NCI-H1436 treated with DMSO at 0.1 percent for 48 hours (cell line): Measurements from ENCODE around the gene LRFN2.

ENCODE experiments used
- DNase-seq: peaks from one replicate; lab custom pipeline; 2025; lab: John Stamatoyannopoulos, UW

Gene LRFN2

DNA sequence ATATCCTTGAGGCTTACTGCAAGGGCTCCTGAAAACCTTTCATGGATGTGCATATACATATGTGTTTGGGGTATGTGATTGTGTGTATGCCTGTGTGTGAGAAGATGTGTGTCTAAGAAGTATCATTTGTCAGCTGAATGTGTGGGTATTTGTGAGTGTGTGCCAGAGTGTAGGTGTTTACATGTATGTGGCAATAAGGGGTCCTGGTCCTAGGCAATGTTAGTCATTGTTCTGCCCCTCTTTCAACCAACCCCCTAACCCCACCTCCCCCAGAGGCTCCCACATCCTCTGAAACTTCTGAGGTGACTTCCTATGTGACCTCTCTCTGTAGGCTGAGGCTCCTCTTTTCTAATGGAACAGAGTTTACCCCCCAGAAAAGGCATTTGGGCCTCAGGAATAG is 186.4 kb downstream of the LRFN2 start:
- no peak for DNase-seq

GRCh38 chr6:40399888-40400457 is 187.2 kb downstream of the LRFN2 start:
- no peak for DNase-seq

- DNase-seq: no peak
Observed at GRCh38 chr6:40398810-40399477, 188.2 kb downstream of the LRFN2 start.

- DNase-seq: no peak
Observed at GRCh38 chr6:40398034-40398691, 189.0 kb downstream of the LRFN2 start.

DNA sequence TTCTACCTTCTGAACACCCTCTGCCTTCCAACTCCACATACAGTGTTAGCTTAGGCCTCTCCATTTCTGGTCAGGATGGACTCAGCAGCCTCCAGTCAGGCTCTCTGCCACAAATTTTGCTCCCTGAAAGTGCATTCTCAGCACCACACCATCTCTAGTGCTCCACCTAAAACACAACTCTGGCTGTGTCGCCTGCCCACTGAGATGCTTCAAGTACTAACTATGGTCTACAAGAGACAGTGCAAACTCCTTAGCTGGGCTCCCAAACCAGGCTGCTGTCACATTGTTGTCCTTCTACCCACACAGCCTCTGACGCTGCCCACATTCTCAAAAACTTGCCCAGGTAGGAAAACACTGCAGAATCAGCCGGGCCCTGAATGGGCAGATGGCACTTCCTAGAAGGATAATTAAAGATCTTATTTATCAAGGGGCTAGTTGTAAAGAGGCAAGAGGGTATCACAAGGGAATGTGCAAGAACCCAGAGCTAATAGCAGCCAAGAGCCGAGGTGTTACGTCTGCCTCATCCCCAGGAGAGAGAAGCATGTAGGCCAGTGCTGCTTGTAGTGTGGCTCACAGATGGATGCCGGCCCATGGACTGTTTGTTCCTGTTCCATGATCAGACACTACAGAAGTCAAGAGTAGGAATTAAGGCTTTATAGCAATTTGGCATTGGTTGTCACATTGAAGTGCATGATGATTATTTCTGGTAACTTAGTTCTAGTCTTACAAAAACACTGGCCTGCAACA is 189.7 kb downstream of the LRFN2 start:
- DNase-seq: no peak

- DNase-seq: no peak
Observed at GRCh38 chr6:40395698-40396076, 191.5 kb downstream of the LRFN2 start.

GRCh38 chr6:40395066-40395697 is 192.0 kb downstream of the LRFN2 start:
- no peak for DNase-seq

DNA sequence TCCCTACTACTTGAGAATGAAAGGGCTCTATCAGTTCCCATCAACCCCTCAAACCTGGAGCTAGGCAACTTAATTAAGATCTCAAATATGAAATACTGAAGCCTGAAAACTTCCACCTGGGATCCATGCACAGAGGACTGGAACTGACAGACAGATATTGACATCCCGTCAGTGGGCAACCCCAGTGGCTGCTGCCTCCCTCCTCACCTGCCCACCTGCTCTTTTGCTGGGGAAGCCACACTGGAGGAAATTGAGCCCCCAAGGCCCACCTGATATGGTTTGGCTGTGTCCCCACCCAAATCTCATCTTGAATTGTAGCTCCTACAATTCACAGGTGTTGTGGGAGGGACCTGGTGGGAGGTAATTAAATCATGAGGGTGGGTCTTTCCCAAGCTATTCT is 192.8 kb downstream of the LRFN2 start:
- no peak for DNase-seq

DNA sequence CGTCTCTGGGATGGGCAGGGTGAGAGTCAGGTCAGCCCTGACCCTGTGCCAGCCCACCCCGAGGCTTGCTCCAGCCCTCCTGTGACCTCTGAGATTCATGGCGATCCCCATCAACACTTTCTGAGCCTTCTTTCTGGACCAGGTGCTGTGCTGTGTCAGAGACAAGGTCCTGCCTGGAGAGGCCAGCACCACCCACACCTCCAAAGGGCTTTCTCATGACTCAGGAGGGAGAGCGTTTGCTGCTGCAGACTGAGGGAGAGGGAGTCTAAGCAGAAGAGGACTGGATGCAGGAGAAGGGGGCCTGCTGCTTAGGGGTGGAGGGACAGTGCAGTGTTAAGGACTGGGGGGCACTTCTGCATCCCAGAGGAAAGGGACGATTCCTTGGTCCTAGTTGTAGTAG is 193.5 kb downstream of the LRFN2 start:
- no peak for DNase-seq

DNA sequence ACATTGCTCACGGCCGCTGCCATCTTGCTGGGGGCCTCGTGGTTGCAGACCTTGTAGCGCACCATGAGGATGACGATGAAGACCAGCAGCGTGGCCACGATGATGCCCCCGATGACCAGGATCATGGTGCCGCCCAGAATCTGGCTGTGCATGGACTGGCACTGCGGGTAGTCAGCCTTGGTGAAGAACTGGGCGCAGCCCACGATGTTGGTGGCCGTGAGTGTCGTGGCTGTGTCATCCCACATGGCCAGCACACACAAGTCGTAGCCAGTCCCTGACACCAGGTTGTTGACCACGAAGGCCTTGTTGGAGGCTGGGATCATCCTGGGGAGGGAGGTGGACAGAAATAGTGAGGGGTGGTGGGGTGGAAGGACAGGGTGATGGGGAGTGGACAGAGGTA is 194.6 kb downstream of the LRFN2 start:
- no peak for DNase-seq

DNA sequence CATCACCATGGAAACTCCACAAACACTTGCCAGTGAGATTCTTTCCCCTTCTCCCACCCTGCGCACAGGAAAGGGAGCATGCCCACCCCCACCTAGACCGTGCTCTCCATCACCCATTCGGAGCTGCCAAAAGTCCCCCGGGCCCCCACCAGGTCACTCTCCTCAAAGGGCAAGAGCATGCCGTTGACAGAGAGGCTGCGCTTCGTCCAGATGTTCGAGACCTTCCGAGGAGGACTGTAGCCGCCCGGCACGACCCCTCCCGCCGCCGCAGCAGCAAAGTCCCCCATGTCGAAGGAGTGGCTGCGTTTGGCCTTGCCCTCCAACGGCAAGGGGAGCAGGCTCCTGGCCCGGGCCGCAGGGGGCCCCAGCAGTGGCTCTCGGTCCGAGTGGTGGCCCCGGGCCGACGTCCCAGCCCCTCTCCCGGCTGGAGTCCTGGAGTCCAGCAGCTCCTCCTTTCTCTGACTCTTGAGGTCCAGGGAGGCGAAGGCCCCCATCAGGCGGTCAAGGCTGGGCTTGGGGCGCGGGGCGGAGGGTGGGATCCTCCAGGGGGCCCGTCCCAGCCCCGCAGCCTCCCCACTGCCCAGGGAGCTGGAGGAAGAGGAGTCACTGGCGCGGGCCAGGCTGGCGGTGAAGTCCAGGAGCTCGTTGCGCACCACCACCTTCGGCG is 195.2 kb downstream of the LRFN2 start:
- no peak for DNase-seq

GRCh38 chr6:40391086-40391485 is 196.1 kb downstream of the LRFN2 start:
- DNase-seq: no peak

DNA sequence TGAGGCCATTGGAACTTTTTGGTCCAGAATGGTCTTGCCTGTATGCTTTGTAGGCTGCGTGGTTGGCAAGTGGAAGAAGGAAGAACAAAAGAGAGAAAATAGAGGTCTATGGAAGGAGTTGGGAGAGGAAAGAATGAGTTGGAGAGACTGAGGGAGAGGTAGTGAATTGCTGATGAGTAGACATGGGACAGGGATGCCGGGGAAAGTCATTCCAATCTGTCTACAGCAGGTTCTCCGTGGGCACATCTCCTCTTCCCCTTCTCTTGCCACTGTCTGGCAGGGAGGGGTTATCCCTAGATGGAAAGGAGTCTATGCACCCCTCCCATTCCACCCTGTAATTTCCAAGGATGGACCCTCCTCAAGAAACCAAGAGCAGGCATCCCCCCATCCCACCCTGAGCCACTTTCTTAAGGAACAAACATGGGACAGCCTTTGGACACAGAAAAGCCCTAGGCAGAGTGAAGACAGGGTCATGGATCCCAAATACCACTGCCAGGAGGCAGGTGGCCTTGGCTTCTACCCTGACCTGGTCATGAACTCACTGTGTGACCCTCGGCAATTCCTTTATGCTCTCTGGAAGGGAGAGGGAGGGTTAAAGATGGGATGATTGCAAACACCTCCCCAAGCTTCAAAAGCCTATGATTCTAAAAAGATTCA is 196.9 kb downstream of the LRFN2 start:
- no peak for DNase-seq

- DNase-seq: no peak
Observed at GRCh38 chr6:40389254-40389653, 197.9 kb downstream of the LRFN2 start.

DNA sequence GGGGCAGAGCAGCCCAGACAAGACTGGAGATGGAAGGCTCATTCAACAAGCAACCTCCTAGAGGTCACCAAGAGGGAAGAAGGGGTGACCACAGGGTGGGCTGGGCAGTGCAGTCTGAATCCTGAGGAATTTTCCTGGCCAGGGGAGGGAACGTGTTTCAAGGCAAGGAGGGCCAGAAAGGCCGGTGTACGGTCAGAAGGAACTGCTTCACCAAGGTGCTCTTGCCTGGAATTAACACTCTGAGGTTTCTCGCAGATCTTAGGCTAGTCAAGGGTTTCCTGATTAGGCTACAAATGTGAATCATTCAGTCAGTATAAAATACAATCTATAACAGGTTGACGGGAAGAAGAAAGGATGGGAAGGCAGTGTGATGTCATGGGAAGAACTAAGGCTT is 199.3 kb downstream of the LRFN2 start:
- no peak for DNase-seq

GRCh38 chr6:40387127-40387870 is 199.9 kb downstream of the LRFN2 start:
- no peak for DNase-seq

GRCh38 chr6:40386200-40386599 is 201.0 kb downstream of the LRFN2 start:
- no peak for DNase-seq

DNA sequence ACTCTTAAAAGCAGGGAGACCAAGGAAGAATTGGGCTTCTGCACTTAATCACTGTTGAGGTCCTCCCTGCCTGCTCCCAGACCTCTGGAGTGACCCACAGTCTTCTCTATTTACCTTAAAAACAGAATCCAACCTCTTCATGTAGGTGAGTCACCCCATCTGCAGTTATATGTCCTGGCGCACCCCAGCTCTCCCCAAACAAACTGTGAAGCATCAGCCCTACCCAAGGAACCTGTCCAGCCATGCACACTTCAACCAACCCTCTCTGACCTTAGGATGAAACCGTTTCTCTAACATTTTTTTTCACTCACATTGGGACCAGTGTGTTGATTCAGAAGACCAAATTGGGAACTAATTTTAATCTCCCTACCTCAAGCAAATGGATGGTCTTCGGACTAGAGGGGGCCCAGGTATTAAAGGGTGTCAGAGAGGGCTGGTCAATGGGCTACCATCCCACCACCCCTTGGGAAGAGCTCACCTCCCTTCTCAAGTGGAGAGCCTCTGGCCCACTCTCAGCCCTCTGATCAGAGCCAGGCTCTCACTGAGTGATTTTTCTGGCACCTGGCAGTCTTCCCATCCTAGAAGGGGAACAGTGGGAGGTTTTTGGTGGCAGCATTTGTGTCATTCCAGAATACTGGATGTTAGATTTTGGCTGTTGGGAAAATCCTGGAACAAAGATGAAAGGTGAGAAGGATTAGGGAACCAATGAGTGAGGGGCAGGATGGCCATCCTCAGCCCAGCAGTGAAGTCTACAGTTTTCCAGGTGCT is 203.6 kb downstream of the LRFN2 start:
- DNase-seq: no peak

DNA sequence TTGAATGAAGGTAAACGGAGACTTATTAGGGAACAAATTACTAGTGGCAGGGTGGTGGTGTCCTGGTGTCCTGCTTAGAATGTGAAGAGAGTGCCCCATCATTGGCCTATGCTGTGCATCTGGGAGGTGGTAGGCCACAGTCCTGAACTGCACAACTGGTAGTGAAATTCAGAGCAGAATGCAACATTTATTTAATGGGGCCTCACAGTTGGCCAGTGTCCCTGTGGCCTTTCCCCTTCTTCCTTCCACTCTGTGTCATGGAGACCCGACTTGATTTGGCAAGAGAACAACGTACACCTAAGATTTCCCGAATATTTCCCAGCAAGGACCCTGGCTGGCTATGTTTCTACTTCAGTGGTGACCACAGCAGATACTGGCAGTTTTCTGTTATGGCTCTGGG is 206.9 kb downstream of the LRFN2 start:
- DNase-seq: no peak

- DNase-seq: no peak
Observed at GRCh38 chr6:40379811-40380210, 207.4 kb downstream of the LRFN2 start.
